Prostate gland (tissue), 1 donor: ENCODE measurements around the gene OR4D9.

Source experiments
- POLR2A ChIP-seq: fragments of 450-650 bp; IDR thresholded peaks from one replicate; pipeline ENCODE4 v1.6.1; 2016; ENCODE audit warnings: antibody characterized with exemption, mild to moderate bottlenecking
- POLR2AphosphoS5 ChIP-seq: sonication (generic); formaldehyde crosslinking; IDR thresholded peaks from one replicate; pipeline ENCODE4 v1.6.1; 2017; ENCODE audit warnings: antibody characterized with exemption

DNA sequence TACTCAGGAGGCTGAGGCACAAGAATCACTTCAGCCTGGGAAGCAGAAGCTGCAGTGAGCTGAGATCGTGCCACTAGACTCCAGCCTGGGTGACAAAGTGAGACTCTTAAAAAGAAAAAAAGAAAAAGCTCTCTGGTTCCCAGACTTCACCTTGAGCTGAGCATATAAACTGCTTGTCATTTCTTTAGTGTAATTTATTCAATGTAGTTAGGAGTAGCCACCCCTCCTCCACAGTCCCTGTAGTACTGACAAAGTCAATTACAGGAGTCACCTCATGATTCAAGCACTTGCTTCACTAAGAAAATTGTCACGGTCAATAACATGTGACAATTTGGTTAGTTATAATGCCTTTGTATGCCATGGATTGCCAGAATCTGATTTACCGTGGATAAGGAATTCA, 31.0 kb upstream of the OR4D9 start:
- no peak for TF ChIP-seq POLR2AphosphoS5
- TF ChIP-seq POLR2A = no peak
